NB4 (cell line): Measurements from ENCODE around the gene RNF14.

ENCODE experiments used
- CTCF ChIP-seq: IDR thresholded peaks from one replicate; pipeline ENCODE4 v1.5.1; 2012; ENCODE audit warnings: low read depth, low read length
- MAX ChIP-seq: IDR thresholded peaks from 2 replicates; pipeline ENCODE4 v1.6.1; 2011; ENCODE audit warnings: low read depth, low read length
- MYC ChIP-seq: IDR thresholded peaks from 2 replicates; pipeline ENCODE4 v1.6.1; 2011; ENCODE audit warnings: low read depth, low read length

GRCh38 chr5:141941779-141942178 lies 27.1 kb upstream of the RNF14 start:
- TF ChIP-seq MYC, result no peak
- TF ChIP-seq CTCF, result no peak
- no peak for TF ChIP-seq MAX
